ELF-1 (cell line): Measurements from ENCODE around the gene THY1.

ENCODE experiments used
- DNase-seq: peaks from one replicate; pipeline ENCODE4 v3.0.0-alpha.2; 2016; ENCODE audit warnings: low read depth, low spot score

THY1 gene

DNA sequence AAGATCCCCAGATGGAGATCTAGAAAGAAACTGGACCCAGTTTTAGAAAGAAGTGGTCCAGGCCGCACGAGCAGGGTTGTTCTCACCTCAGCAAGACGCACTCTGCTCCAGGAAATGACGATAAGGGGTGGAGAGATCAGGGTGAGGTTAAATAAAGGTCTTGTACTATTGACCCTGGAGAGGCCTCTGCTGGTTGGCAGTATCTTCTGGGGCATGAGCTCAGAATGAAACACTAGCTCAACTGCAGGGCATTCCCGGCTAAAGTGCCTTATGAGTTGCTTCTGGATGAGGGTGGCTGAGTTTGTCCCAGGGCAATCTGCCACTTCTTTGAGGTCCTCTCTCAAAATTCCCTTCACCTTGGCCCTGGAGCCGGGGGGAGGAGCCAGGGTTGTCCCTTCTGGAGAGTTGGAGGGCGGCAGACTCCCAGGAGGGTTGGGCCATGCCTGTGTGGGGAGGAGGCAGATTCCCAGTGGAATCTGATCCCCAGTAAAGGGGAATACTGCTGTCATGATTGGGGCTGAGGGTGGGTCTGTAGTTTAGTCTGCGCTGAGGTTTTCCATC, 52.4 kb downstream of the THY1 start:
- DNase-seq, result peak; percentile 19

DNA sequence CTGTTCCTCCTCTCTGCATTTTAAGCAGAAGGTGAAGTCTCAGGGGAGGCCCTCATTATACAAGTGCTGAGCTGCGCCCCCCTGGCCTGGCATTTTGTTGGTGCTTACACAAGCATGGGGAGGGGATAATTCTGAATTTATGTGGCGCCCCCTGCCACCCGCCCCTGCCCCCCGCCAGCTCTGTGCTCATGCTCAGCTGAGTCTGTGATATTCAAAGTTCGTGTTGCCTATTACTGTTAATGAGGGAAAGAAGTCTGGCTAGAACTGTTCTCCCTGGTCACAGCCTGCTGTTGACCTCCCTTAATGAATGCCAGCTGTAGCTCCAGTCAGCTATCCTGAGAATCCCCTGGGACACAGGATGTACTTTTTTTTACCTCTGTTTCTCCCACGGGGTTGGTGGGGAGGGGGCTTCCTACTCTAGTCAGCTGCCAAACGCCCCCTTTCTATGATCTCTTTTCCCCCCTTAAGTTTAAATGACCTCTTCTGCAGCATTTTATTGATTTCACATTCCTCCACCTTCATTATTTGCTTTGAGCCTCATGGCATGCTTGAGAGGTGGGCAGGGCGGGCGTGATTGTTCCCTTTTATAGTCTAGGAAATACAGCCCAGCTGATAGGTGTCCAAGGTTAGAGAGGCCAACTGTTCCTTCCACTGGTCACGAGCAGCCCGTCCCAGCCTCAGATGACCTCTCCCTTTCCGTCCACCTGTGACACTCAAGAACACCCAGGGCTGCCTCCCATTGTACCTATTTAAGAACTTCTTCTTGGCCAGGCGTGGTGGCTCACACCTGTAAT, 53.6 kb downstream of the THY1 start:
- DNase-seq, result no peak

DNA sequence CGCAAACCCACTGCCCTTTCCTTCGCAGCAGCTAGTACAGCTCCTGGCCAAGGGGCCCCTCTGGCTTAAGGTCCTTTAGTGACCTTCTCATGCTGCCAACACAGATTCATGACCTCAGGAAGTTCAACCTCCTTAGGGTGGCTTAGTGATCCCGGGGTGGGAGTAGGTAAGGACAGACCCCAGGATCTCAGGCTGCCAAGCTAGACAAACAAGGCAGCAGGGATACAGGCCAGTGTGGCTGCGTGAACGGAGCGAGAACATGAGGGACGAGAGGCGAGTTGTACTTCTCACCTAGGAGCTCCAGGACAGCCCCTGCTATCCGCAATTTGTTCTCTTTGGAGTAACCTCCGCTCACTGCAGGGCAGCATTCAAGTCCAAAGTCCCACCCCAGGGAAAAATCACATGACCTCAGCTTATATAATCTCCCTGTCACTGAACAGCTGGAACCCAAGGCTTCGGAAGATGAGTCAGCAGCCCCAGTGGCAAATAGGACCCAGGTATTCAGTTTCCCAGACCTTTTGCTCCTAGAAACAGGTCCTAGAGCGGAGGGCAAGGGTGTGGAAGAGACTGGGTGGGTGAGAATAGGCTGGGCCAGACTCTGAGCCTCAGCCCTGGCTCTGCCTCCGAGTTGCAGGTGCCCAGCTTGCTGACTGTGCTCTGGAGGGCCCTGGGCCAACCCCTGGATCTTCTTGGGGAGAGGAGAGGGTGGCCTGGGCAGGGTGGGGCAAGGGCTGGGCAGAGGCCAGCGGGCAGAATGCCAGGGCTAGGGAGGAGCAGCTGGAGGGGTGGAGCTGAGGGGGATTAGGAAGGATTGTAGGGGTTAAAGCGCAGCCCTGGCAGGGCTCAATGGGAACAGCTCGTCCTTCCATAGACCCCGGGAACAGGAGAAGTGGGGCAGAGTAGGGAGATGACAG, 54.6 kb downstream of the THY1 start:
- no peak for DNase-seq

DNA sequence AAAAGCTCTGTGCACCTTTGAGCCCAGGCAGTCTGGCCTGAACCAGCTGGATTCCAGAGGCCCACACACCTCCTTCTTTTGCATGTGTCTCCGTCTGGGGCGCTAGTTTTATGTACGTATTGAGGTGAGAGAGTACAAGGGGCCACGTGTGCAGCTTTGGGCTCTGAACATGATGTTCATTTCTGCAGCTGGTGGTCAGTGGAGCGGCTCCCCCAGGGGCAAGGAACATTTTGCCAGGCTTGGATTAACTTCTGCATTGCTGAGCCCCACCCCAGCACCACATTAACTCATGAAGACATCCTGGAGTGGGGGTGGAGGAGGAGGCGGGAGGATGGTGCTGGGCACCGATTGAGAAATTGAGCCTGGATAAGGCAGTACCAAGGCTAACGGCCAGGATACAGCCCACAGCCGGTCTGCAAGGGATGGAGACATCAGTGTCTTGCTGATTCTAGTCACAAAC, 55.3 kb downstream of the THY1 start:
- DNase-seq, result no peak
